CD4-positive, alpha-beta T cell treated with Interleukin-10 for 1 hour (primary cell): ENCODE measurements around the gene TASP1.
"Not testable (repeated sequence)": the region's sequence is repeated elsewhere in the genome, so short reads cannot be mapped to it uniquely, and the experiment has no call there.

ENCODE experiments used
- DNase-seq: peaks from one replicate; pipeline ENCODE4 v3.0.0-alpha.2; 2020

Gene TASP1

GRCh38 chr20:13492001-13492481 lies 146.7 kb downstream of the TASP1 start:
- DNase-seq, result no peak

- DNase-seq, result no peak
Measured at GRCh38 chr20:13487202-13487601, 151.5 kb downstream of the TASP1 start.

GRCh38 chr20:13486694-13487093 lies 152.0 kb downstream of the TASP1 start:
- DNase-seq, result no peak

GRCh38 chr20:13485576-13485975 lies 153.2 kb downstream of the TASP1 start:
- DNase-seq, result no peak

GRCh38 chr20:13485019-13485418 lies 153.7 kb downstream of the TASP1 start:
- DNase-seq, result not testable (repeated sequence)

- DNase-seq, result not testable (repeated sequence)
Measured at GRCh38 chr20:13483472-13483871, 155.3 kb downstream of the TASP1 start.

GRCh38 chr20:13478366-13478765 lies 160.4 kb downstream of the TASP1 start:
- no peak for DNase-seq

- DNase-seq, result no peak
Measured at GRCh38 chr20:13474467-13474866, 164.3 kb downstream of the TASP1 start.

GRCh38 chr20:13469262-13469661 lies 169.5 kb downstream of the TASP1 start:
- DNase-seq, result no peak

GRCh38 chr20:13468166-13468565 lies 170.6 kb downstream of the TASP1 start:
- DNase-seq, result no peak

- no peak for DNase-seq
Measured at GRCh38 chr20:13464702-13465101, 174.0 kb downstream of the TASP1 start.

GRCh38 chr20:13461849-13462458 lies 176.8 kb downstream of the TASP1 start:
- no peak for DNase-seq

- peak; percentile 14 for DNase-seq
Measured at GRCh38 chr20:13458860-13459451, 179.8 kb downstream of the TASP1 start.

GRCh38 chr20:13457487-13457886 lies 181.2 kb downstream of the TASP1 start:
- no peak for DNase-seq

GRCh38 chr20:13455713-13456112 lies 183.0 kb downstream of the TASP1 start:
- no peak for DNase-seq

- no peak for DNase-seq
Measured at GRCh38 chr20:13453367-13453766, 185.4 kb downstream of the TASP1 start.

GRCh38 chr20:13452470-13453124 lies 186.1 kb downstream of the TASP1 start:
- DNase-seq, result no peak

GRCh38 chr20:13449868-13450434 lies 188.8 kb downstream of the TASP1 start:
- DNase-seq, result no peak

GRCh38 chr20:13447385-13448180 lies 191.1 kb downstream of the TASP1 start:
- DNase-seq, result no peak

- no peak for DNase-seq
Measured at GRCh38 chr20:13443690-13444089, 195.0 kb downstream of the TASP1 start.

- DNase-seq, result no peak
Measured at GRCh38 chr20:13442986-13443385, 195.7 kb downstream of the TASP1 start.

- no peak for DNase-seq
Measured at GRCh38 chr20:13441388-13441787, 197.3 kb downstream of the TASP1 start.

GRCh38 chr20:13436530-13436929 lies 202.2 kb downstream of the TASP1 start:
- DNase-seq, result no peak
